ENCODE results near the gene FBXL15. TPM values are rescaled to one million over a fixed set of nuclear protein-coding genes. Genes with fewer than 3 reads are reported as not detected.

Gene FBXL15
- total and polyA plus RNA-seq, 2 of the 13 experiments (the other 11 are each of a cell fraction or from before 2014, with no cell fraction given): 4.3 to 8.3 TPM

GRCh38 chr10:102401735-102402511, 18.7 kb upstream of the FBXL15 start (continued):
- TF ChIP-seq, protein P1, sequence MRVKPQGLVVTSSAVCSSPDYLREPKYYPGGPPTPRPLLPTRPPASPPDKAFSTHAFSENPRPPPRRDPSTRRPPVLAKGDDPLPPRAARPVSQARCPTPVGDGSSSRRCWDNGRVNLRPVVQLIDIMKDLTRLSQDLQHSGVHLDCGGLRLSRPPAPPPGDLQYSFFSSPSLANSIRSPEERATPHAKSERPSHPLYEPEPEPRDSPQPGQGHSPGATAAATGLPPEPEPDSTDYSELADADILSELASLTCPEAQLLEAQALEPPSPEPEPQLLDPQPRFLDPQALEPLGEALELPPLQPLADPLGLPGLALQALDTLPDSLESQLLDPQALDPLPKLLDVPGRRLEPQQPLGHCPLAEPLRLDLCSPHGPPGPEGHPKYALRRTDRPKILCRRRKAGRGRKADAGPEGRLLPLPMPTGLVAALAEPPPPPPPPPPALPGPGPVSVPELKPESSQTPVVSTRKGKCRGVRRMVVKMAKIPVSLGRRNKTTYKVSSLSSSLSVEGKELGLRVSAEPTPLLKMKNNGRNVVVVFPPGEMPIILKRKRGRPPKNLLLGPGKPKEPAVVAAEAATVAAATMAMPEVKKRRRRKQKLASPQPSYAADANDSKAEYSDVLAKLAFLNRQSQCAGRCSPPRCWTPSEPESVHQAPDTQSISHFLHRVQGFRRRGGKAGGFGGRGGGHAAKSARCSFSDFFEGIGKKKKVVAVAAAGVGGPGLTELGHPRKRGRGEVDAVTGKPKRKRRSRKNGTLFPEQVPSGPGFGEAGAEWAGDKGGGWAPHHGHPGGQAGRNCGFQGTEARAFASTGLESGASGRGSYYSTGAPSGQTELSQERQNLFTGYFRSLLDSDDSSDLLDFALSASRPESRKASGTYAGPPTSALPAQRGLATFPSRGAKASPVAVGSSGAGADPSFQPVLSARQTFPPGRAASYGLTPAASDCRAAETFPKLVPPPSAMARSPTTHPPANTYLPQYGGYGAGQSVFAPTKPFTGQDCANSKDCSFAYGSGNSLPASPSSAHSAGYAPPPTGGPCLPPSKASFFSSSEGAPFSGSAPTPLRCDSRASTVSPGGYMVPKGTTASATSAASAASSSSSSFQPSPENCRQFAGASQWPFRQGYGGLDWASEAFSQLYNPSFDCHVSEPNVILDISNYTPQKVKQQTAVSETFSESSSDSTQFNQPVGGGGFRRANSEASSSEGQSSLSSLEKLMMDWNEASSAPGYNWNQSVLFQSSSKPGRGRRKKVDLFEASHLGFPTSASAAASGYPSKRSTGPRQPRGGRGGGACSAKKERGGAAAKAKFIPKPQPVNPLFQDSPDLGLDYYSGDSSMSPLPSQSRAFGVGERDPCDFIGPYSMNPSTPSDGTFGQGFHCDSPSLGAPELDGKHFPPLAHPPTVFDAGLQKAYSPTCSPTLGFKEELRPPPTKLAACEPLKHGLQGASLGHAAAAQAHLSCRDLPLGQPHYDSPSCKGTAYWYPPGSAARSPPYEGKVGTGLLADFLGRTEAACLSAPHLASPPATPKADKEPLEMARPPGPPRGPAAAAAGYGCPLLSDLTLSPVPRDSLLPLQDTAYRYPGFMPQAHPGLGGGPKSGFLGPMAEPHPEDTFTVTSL (CRISPR knock-in tag; IDR thresholded peaks at IDR 0.05; ENCODE audit: borderline replicate concordance): no peak
- TF ChIP-seq ZNF468 (CRISPR knock-in tag; IDR thresholded peaks at IDR 0.05): no peak
- TF ChIP-seq NR1H2 (CRISPR knock-in tag; IDR thresholded peaks at IDR 0.05; ENCODE audit: borderline replicate concordance, low read depth): no peak
- TF ChIP-seq ZNF260 (CRISPR knock-in tag; IDR thresholded peaks at IDR 0.05; ENCODE audit: borderline replicate concordance, low read depth): no peak
- no peak for TF ChIP-seq TEAD2 (CRISPR knock-in tag; IDR thresholded peaks at IDR 0.05)
- TF ChIP-seq EED (CRISPR knock-in tag; IDR thresholded peaks at IDR 0.05): no peak
- no peak for TF ChIP-seq SP140L (CRISPR knock-in tag; IDR thresholded peaks at IDR 0.05; ENCODE audit: borderline replicate concordance)
- TF ChIP-seq NCOA2 (CRISPR knock-in tag; IDR thresholded peaks at IDR 0.05): no peak
- TF ChIP-seq RELA (CRISPR knock-in tag; IDR thresholded peaks at IDR 0.05): no peak
- no peak for TF ChIP-seq ZNF614 (CRISPR knock-in tag; IDR thresholded peaks at IDR 0.05; ENCODE audit: borderline replicate concordance)
- no peak for TF ChIP-seq ZNF12 (CRISPR knock-in tag; IDR thresholded peaks at IDR 0.05)

Data from HepG2 (cell line).